Kidney tubule cell (primary cell): Measurements from ENCODE around the gene LPP.

Source experiments
- DNase-seq: peaks from one replicate; pipeline ENCODE4 v3.0.0-alpha.2; 2018; ENCODE audit warnings: low spot score

LPP gene

GRCh38 chr3:188220097-188220788 lies 66.3 kb downstream of the LPP start:
- no peak for DNase-seq

- peak; percentile 83 for DNase-seq
Measured at GRCh38 chr3:188220988-188221818, 67.2 kb downstream of the LPP start.

- no peak for DNase-seq
Measured at GRCh38 chr3:188223936-188224335, 70.0 kb downstream of the LPP start.

GRCh38 chr3:188227442-188227841 lies 73.5 kb downstream of the LPP start:
- DNase-seq: no peak

- peak; percentile 61 for DNase-seq
Measured at GRCh38 chr3:188229177-188229576, 75.2 kb downstream of the LPP start.

- DNase-seq: no peak
Measured at GRCh38 chr3:188229726-188230125, 75.8 kb downstream of the LPP start.

GRCh38 chr3:188230962-188231361 lies 77.0 kb downstream of the LPP start:
- peak; percentile 75 for DNase-seq

GRCh38 chr3:188231456-188231855 lies 77.5 kb downstream of the LPP start:
- no peak for DNase-seq

GRCh38 chr3:188232656-188233055 lies 78.7 kb downstream of the LPP start:
- DNase-seq: no peak

- peak; percentile 68 for DNase-seq
Measured at GRCh38 chr3:188233320-188233719, 79.4 kb downstream of the LPP start.

- peak; percentile 70 for DNase-seq
Measured at GRCh38 chr3:188234132-188234531, 80.2 kb downstream of the LPP start.

- no peak for DNase-seq
Measured at GRCh38 chr3:188236271-188236670, 82.3 kb downstream of the LPP start.

- no peak for DNase-seq
Measured at GRCh38 chr3:188239035-188239434, 85.1 kb downstream of the LPP start.

GRCh38 chr3:188239577-188239976 lies 85.6 kb downstream of the LPP start:
- no peak for DNase-seq

- DNase-seq: no peak
Measured at GRCh38 chr3:188240189-188240981, 86.4 kb downstream of the LPP start.

GRCh38 chr3:188241072-188241471 lies 87.1 kb downstream of the LPP start:
- no peak for DNase-seq

GRCh38 chr3:188241883-188242282 lies 87.9 kb downstream of the LPP start:
- DNase-seq: no peak

GRCh38 chr3:188242436-188243123 lies 88.6 kb downstream of the LPP start:
- no peak for DNase-seq

GRCh38 chr3:188243124-188243795 lies 89.3 kb downstream of the LPP start:
- DNase-seq: no peak

GRCh38 chr3:188244395-188244861 lies 90.5 kb downstream of the LPP start:
- peak; percentile 88 for DNase-seq

GRCh38 chr3:188246905-188247304 lies 92.9 kb downstream of the LPP start:
- no peak for DNase-seq
